GM18909 (cell line): ENCODE results near the gene SCAF8.
"Not testable (repeated sequence)": the region's sequence is repeated elsewhere in the genome, so short reads cannot be mapped to it uniquely, and the experiment has no call there.

Experiments
- ATAC-seq: cut with Tn5 transposase; IDR thresholded peaks from one replicate; pipeline ENCODE4 v1.9.1; 2021; ENCODE audit warnings: mild to moderate bottlenecking; ENCODE audit not compliant: unreplicated experiment, poor library complexity

Gene SCAF8

GRCh38 chr6:154733626-154734382 is 588 bp downstream of the SCAF8 start:
- peak; percentile 76 for ATAC-seq

GRCh38 chr6:154736618-154737259 is 3.5 kb downstream of the SCAF8 start:
- no peak for ATAC-seq

GRCh38 chr6:154737424-154737823 is 4.2 kb downstream of the SCAF8 start:
- no peak for ATAC-seq

GRCh38 chr6:154738551-154738961 is 5.3 kb downstream of the SCAF8 start:
- no peak for ATAC-seq

- no peak for ATAC-seq
Observed at GRCh38 chr6:154740658-154741057, 7.4 kb downstream of the SCAF8 start.

GRCh38 chr6:154742891-154743290 is 9.7 kb downstream of the SCAF8 start:
- no peak for ATAC-seq

GRCh38 chr6:154744029-154744745 is 11.0 kb downstream of the SCAF8 start:
- ATAC-seq = not testable (repeated sequence)

- ATAC-seq = no peak
Observed at GRCh38 chr6:154745243-154745642, 12.0 kb downstream of the SCAF8 start.

- no peak for ATAC-seq
Observed at GRCh38 chr6:154749341-154749740, 16.1 kb downstream of the SCAF8 start.

GRCh38 chr6:154751011-154751800 is 18.0 kb downstream of the SCAF8 start:
- no peak for ATAC-seq

- ATAC-seq = no peak
Observed at GRCh38 chr6:154752022-154752421, 18.8 kb downstream of the SCAF8 start.

GRCh38 chr6:154754152-154754551 is 20.9 kb downstream of the SCAF8 start:
- ATAC-seq = no peak

GRCh38 chr6:154757352-154758050 is 24.3 kb downstream of the SCAF8 start:
- no peak for ATAC-seq

GRCh38 chr6:154758125-154758524 is 24.9 kb downstream of the SCAF8 start:
- no peak for ATAC-seq

GRCh38 chr6:154763650-154764049 is 30.4 kb downstream of the SCAF8 start:
- ATAC-seq = no peak

GRCh38 chr6:154765273-154765672 is 32.1 kb downstream of the SCAF8 start:
- no peak for ATAC-seq

GRCh38 chr6:154766288-154766687 is 33.1 kb downstream of the SCAF8 start:
- no peak for ATAC-seq

- no peak for ATAC-seq
Observed at GRCh38 chr6:154767003-154767723, 33.9 kb downstream of the SCAF8 start.

- ATAC-seq = no peak
Observed at GRCh38 chr6:154768280-154768679, 35.1 kb downstream of the SCAF8 start.
